Breast epithelium (tissue), 4 donors: Measurements from ENCODE around the gene ANO2. TPM values are rescaled to one million over a fixed set of nuclear protein-coding genes. Genes with fewer than 3 reads are reported as not detected.

Experiments used
- DNase-seq, 2 donors: peaks; one replicate each; pipeline ENCODE4 v3.0.0-alpha.2; 2019; ENCODE audit warnings: low spot score in 2 of 2
- H3K27ac ChIP-seq, 2 donors: fragments of 200-600 bp; sonication (generic) in 1 of 2; one replicate each; pipeline ENCODE4 v1.5.1; 2016 to 2019; ENCODE audit warnings: mild to moderate bottlenecking in 1 of 2
- H3K27me3 ChIP-seq, 2 donors: fragments of 200-600 bp; sonication (generic) in 1 of 2; one replicate each; pipeline versions ENCODE4 v1.5.1 to v1.6.0; 2017 to 2019; ENCODE audit warnings: control low read depth in 1 of 2, mild to moderate bottlenecking in 1 of 2
- H3K36me3 ChIP-seq: fragments of 200-600 bp; one replicate; pipeline ENCODE4 v1.5.1; 2019
- H3K4me1 ChIP-seq, 2 donors: fragments of 200-600 bp; sonication (generic); one replicate each; pipeline ENCODE4 v1.5.1; 2016 to 2019; ENCODE audit warnings: control low read depth in 1 of 2
- H3K4me3 ChIP-seq, 3 donors: fragments of 200-600 bp; sonication (generic); 1 replicate in 2 of 3; 2 replicates in 1 of 3; pipeline ENCODE4 v1.5.1; 2016 to 2019; ENCODE audit warnings: mild to moderate bottlenecking in 3 of 3, moderate library complexity in 2 of 3
- H3K9me3 ChIP-seq, 2 donors: fragments of 200-600 bp; sonication (generic) in 1 of 2; one replicate each; pipeline ENCODE4 v1.5.1; 2016 to 2019; ENCODE audit warnings: control low read depth in 1 of 2
- CTCF ChIP-seq, 3 donors: fragments of 450-650 bp; IDR thresholded peaks; one replicate each; pipeline ENCODE4 v1.5.1; 2016 to 2017; ENCODE audit warnings: antibody characterized with exemption in 3 of 3, mild to moderate bottlenecking in 3 of 3, moderate library complexity in 3 of 3
- POLR2A ChIP-seq: fragments of 450-650 bp; IDR thresholded peaks from one replicate; pipeline ENCODE4 v1.6.1; 2016; ENCODE audit warnings: antibody characterized with exemption, mild to moderate bottlenecking, moderate library complexity
- POLR2AphosphoS5 ChIP-seq, 3 donors: sonication (generic); formaldehyde crosslinking; IDR thresholded peaks; one replicate each; pipeline ENCODE4 v1.6.1; 2017; ENCODE audit warnings: antibody characterized with exemption in 3 of 3
- intact Hi-C: fragments of 100-400 bp; cut with DNase I; formaldehyde crosslinking; loops from one replicate; pipeline ENCODE4 v1.15.1; 2023; ENCODE audit warnings: low total_unique reads
- total RNA-seq, 3 donors: library from RNA; depleted of rRNA; stranded (reverse); fragments of >200 nt; gene quantifications; one replicate each; pipeline ENCODE4 v1.1.0, GENCODE V29; 2016

The ANO2 gene
- total RNA-seq, 3 donors from 2014 or later: 5.0 to 33.1 (median 16.8) TPM

GRCh38 chr12:5778821-5779220 lies 166.2 kb downstream of the ANO2 start:
- TF ChIP-seq POLR2A (no peak), POLR2AphosphoS5 (IDR thresholded peaks at IDR 0.05) (no peak), CTCF (IDR thresholded peaks at IDR 0.05) (no peak)

GRCh38 chr12:5777451-5777850 lies 167.6 kb downstream of the ANO2 start:
- H3K4me1 ChIP-seq: no peaks in the 10 kb centered on the region
- no peak for DNase-seq

More at GRCh38 chr12:5778821-5779220, 166.2 kb downstream of the ANO2 start:
- Histone ChIP-seq H3K27ac (no peak overlapping the region), H3K9me3 (no peaks in the 10 kb centered on the region), H3K27me3 (peaks cover 0 to 4% of the 10 kb centered on the region in 2 donors), H3K36me3 (no peaks in the 10 kb centered on the region), H3K4me1 (no peaks in the 10 kb centered on the region), H3K4me3 (no peak overlapping the region)
- intact Hi-C loops: no loop called here
- no peak for DNase-seq

GRCh38 chr12:5776091-5776490 lies 169.0 kb downstream of the ANO2 start:
- Histone ChIP-seq H3K4me1 (no peaks in the 10 kb centered on the region), H3K4me3 (no peak overlapping the region), H3K9me3 (no peaks in the 10 kb centered on the region), H3K27me3 (no peaks in the 10 kb centered on the region), H3K36me3 (no peaks in the 10 kb centered on the region), H3K27ac (no peak overlapping the region)
- DNase-seq: no peak
- no peak for TF ChIP-seq POLR2A
- no peak for TF ChIP-seq POLR2AphosphoS5 (IDR thresholded peaks at IDR 0.05)
- no peak for TF ChIP-seq CTCF (IDR thresholded peaks at IDR 0.05)
- intact Hi-C loops: no loop called here

More at GRCh38 chr12:5777451-5777850, 167.6 kb downstream of the ANO2 start:
- Histone ChIP-seq H3K9me3 (no peaks in the 10 kb centered on the region), H3K4me3 (no peak overlapping the region), H3K27me3 (no peaks in the 10 kb centered on the region), H3K27ac (no peak overlapping the region), H3K36me3 (no peaks in the 10 kb centered on the region)
- intact Hi-C loops: no loop called here
- TF ChIP-seq POLR2A: no peak
- no peak for TF ChIP-seq CTCF (IDR thresholded peaks at IDR 0.05)
- no peak for TF ChIP-seq POLR2AphosphoS5 (IDR thresholded peaks at IDR 0.05)

- no peak for DNase-seq
- Histone ChIP-seq H3K9me3 (no peaks in the 10 kb centered on the region), H3K4me3 (no peak overlapping the region), H3K36me3 (no peaks in the 10 kb centered on the region), H3K4me1 (no peaks in the 10 kb centered on the region), H3K27ac (no peak overlapping the region), H3K27me3 (no peaks in the 10 kb centered on the region)
- intact Hi-C loops: no loop called here
- TF ChIP-seq POLR2AphosphoS5 (IDR thresholded peaks at IDR 0.05): no peak
- TF ChIP-seq CTCF (IDR thresholded peaks at IDR 0.05): no peak
- TF ChIP-seq POLR2A: no peak
Measured at GRCh38 chr12:5773550-5773949, 171.5 kb downstream of the ANO2 start.

GRCh38 chr12:5771756-5772155 lies 173.3 kb downstream of the ANO2 start:
- Histone ChIP-seq H3K36me3 (no peaks in the 10 kb centered on the region), H3K27me3 (no peaks in the 10 kb centered on the region), H3K9me3 (peaks cover 0 to 4% of the 10 kb centered on the region in 2 donors), H3K4me3 (no peak overlapping the region), H3K4me1 (no peaks in the 10 kb centered on the region), H3K27ac (no peak overlapping the region)
- no peak for TF ChIP-seq POLR2A
- TF ChIP-seq CTCF (IDR thresholded peaks at IDR 0.05): no peak
- no peak for TF ChIP-seq POLR2AphosphoS5 (IDR thresholded peaks at IDR 0.05)
- DNase-seq: no peak
- intact Hi-C loops: no loop called here
